Stimulated activated CD4-positive, alpha-beta T cell treated with anti-CD3 and anti-CD28 coated beads, Interleukin-1b, Interleukin-23, amount 100 ng/mL, for 48 hours (primary cell): Measurements from ENCODE around the gene ZG16.
"Not testable (repeated sequence)": the region's sequence is repeated elsewhere in the genome, so short reads cannot be mapped to it uniquely, and the experiment has no call there.

Experiments used
- DNase-seq: peaks from one replicate; pipeline ENCODE4 v3.0.0-alpha.2; 2020

The ZG16 gene

GRCh38 chr16:29777576-29778350 lies at the start of gene ZG16:
ZG16 (plus strand) TSS chr16:29778256; CDS start chr16:29779267, 1,011 bp downstream.
- no peak for DNase-seq

- DNase-seq = no peak
These were observed 48.9 kb upstream of the ZG16 start for GRCh38 chr16:29729116-29729521.

GRCh38 chr16:29730649-29731048 lies 47.4 kb upstream of the ZG16 start:
- DNase-seq = no peak

GRCh38 chr16:29731768-29732601 lies 46.1 kb upstream of the ZG16 start:
- DNase-seq = peak; percentile 87

- no peak for DNase-seq
These were observed 43.3 kb upstream of the ZG16 start for GRCh38 chr16:29734786-29735185.

- no peak for DNase-seq
These were observed 41.9 kb upstream of the ZG16 start for GRCh38 chr16:29736112-29736511.

GRCh38 chr16:29736764-29737163 lies 41.3 kb upstream of the ZG16 start:
- DNase-seq = no peak

- DNase-seq = no peak
These were observed 40.3 kb upstream of the ZG16 start for GRCh38 chr16:29737713-29738112.

- peak; percentile 29 for DNase-seq
These were observed 39.5 kb upstream of the ZG16 start for GRCh38 chr16:29738514-29738913.

GRCh38 chr16:29739927-29740629 lies 38.0 kb upstream of the ZG16 start:
- not testable (repeated sequence) for DNase-seq

- DNase-seq = not testable (repeated sequence)
These were observed 37.4 kb upstream of the ZG16 start for GRCh38 chr16:29740630-29741015.

- no peak for DNase-seq
These were observed 35.3 kb upstream of the ZG16 start for GRCh38 chr16:29742683-29743275.

GRCh38 chr16:29743475-29743826 lies 34.6 kb upstream of the ZG16 start:
- DNase-seq = no peak

- peak; percentile 27 for DNase-seq
These were observed 34.1 kb upstream of the ZG16 start for GRCh38 chr16:29743827-29744531.

GRCh38 chr16:29744541-29745101 lies 33.4 kb upstream of the ZG16 start:
- no peak for DNase-seq

GRCh38 chr16:29745121-29745852 lies 32.8 kb upstream of the ZG16 start:
- DNase-seq = peak; percentile 53

GRCh38 chr16:29745853-29746345 lies 32.2 kb upstream of the ZG16 start, which contains the start of gene C16orf54:
C16orf54 (minus strand) TSS chr16:29745990; CDS start chr16:29744951, 1,039 bp downstream.
- peak; percentile 86 for DNase-seq

GRCh38 chr16:29746518-29746917 lies 31.5 kb upstream of the ZG16 start:
- not testable (repeated sequence) for DNase-seq

GRCh38 chr16:29747947-29748759 lies 29.9 kb upstream of the ZG16 start:
- DNase-seq = no peak

GRCh38 chr16:29748760-29749149 lies 29.3 kb upstream of the ZG16 start:
- DNase-seq = peak; percentile 18
